K562 (cell line): ENCODE results near the gene PBXIP1. TPM values are rescaled to one million over a fixed set of nuclear protein-coding genes. Genes with fewer than 3 reads are reported as not detected.
A peak's percentile ranks its signal among the peaks of the same experiment; 100 is the strongest.

Experiments used
- C11orf30 ChIP-seq: fragments of 450-650 bp; IDR thresholded peaks from 2 replicates; pipeline ENCODE4 v1.6.1; 2016; ENCODE audit warnings: low read depth, mild to moderate bottlenecking
- CBX3 ChIP-seq, 2 experiments: IDR thresholded peaks; 1 replicate in 1 of 2; 2 replicates in 1 of 2; pipeline ENCODE4 v1.6.1; 2012; ENCODE audit warnings: inconsistent platforms in 2 of 2, low read length in 2 of 2, borderline replicate concordance in 1 of 2, control low read depth in 1 of 2
- ETS2 ChIP-seq: IDR thresholded peaks from 2 replicates; pipeline ENCODE4 v1.6.1; 2016; ENCODE audit warnings: borderline replicate concordance, missing genetic modification characterization, mild to moderate bottlenecking, moderate library complexity, missing compliant biosample characterization; ENCODE audit not compliant: poor library complexity, severe bottlenecking
- HMGN3 ChIP-seq: IDR thresholded peaks from 2 replicates; pipeline ENCODE4 v1.6.1; 2011; ENCODE audit warnings: borderline replicate concordance, low read depth, mild to moderate bottlenecking, mixed read lengths, low read length; ENCODE audit not compliant: insufficient read length; ENCODE audit errors: extremely low read depth
- KLF16 ChIP-seq: IDR thresholded peaks from 2 replicates; pipeline ENCODE4 v1.6.1; 2016; ENCODE audit warnings: antibody characterized with exemption
- MITF ChIP-seq: IDR thresholded peaks from 2 replicates; pipeline ENCODE4 v1.6.1; 2014; ENCODE audit warnings: antibody characterized with exemption
- MYC ChIP-seq, 2 experiments: fragments of 250-450 bp in 1 of 2; sonication (Bioruptor Pico) in 1 of 2; IDR thresholded peaks; 2 replicates each; pipeline versions ENCODE4 v1.5.1 to v1.6.1; 2012 to 2021; ENCODE audit warnings: low read depth in 2 of 2, borderline replicate concordance in 1 of 2, improper control_type of control experiment in 1 of 2, low read length in 1 of 2, mild to moderate bottlenecking in 1 of 2, moderate library complexity in 1 of 2
- PHB ChIP-seq: fragments of 250-450 bp; sonication (Bioruptor Pico); IDR thresholded peaks from 2 replicates; pipeline ENCODE4 v1.5.0; 2021
- POLR2A ChIP-seq: fragments of 450-650 bp; conservative IDR thresholded peaks from 2 replicates; pipeline ENCODE4 v1.6.1; 2016
- PTRF ChIP-seq: fragments of 450-650 bp; IDR thresholded peaks from 2 replicates; pipeline ENCODE4 v1.6.1; 2016; ENCODE audit warnings: mild to moderate bottlenecking, missing genetic modification characterization, missing compliant biosample characterization
- RB1 ChIP-seq: fragments of 450-650 bp; IDR thresholded peaks from 2 replicates; pipeline ENCODE4 v1.6.1; 2017; ENCODE audit warnings: low read depth, mild to moderate bottlenecking
- SRSF7 ChIP-seq: fragments of 200-400 bp; formaldehyde crosslinking; optimal IDR thresholded peaks from 2 replicates; pipeline ENCODE3; 2017; ENCODE audit warnings: mild to moderate bottlenecking, low read depth, low read length
- VEZF1 ChIP-seq: fragments of 200-800 bp; sonication (Bioruptor generic); IDR thresholded peaks from 2 replicates; pipeline ENCODE4 v1.6.1; 2017; ENCODE audit warnings: missing genetic modification characterization, missing compliant biosample characterization
- YBX1 ChIP-seq: fragments of 450-650 bp; IDR thresholded peaks from 2 replicates; pipeline ENCODE4 v1.7.1; 2016; ENCODE audit warnings: mild to moderate bottlenecking
- ZBTB12 ChIP-seq: fragments of 250-450 bp; sonication (Bioruptor Pico); IDR thresholded peaks from 2 replicates; pipeline ENCODE4 v1.4.0; 2020
- ZBTB26 ChIP-seq: fragments of 450-650 bp; formaldehyde crosslinking; IDR thresholded peaks from 2 replicates; pipeline ENCODE4 v1.4.0; 2022; ENCODE audit warnings: missing genetic modification characterization
- ZNF133 ChIP-seq: fragments of 250-450 bp; sonication (Bioruptor Pico); IDR thresholded peaks from 2 replicates; pipeline ENCODE4 v1.4.0; 2020; ENCODE audit warnings: mild to moderate bottlenecking
- ZNF24 ChIP-seq: fragments of 450-650 bp; IDR thresholded peaks from 2 replicates; pipeline ENCODE4 v1.6.1; 2016
- ZNF253 ChIP-seq: fragments of 250-450 bp; sonication (Bioruptor Pico); conservative IDR thresholded peaks from 2 replicates; pipeline ENCODE4 v1.6.1; 2021; ENCODE audit warnings: mild to moderate bottlenecking
- ZNF280A ChIP-seq: fragments of 450-650 bp; IDR thresholded peaks from 2 replicates; pipeline ENCODE4 v1.6.1; 2018; ENCODE audit warnings: mild to moderate bottlenecking, low read depth; ENCODE audit not compliant: partially characterized antibody
- ZNF347 ChIP-seq: fragments of 450-650 bp; formaldehyde crosslinking; IDR thresholded peaks from 2 replicates; pipeline ENCODE4 v1.4.0; 2020; ENCODE audit warnings: low read depth, mild to moderate bottlenecking, moderate library complexity
- polyA plus RNA-seq, 8 experiments: library from polyadenylated mRNA; depleted of rRNA in 4 of 8; stranded (reverse) in 5 of 8; unstranded in 3 of 8; fragments of >200 nt; fragmentation: Nextera tagmentation in 2 of 8; fragmentation: Illumina TruSeq in 1 of 8; extraction: Ambion mirVana in 2 of 8; extraction: Trizol in 1 of 8; gene quantifications; 2 replicates each; pipeline versions ENCODE4 v1.2.1 to v1.2.3, GENCODE V29; 2011 to 2014; ENCODE audit warnings: inconsistent platforms in 1 of 8, missing spikeins in 1 of 8
- total RNA-seq, 7 experiments: library from RNA; depleted of rRNA in 6 of 7; stranded (reverse); fragments of >200 nt in 6 of 7; fragmentation: Illumina TruSeq in 2 of 7; extraction: Trizol in 2 of 7; gene quantifications; 2 replicates each; pipeline versions ENCODE4 v1.2.1 to v1.2.3, GENCODE V29; 2011 to 2021; ENCODE audit warnings: low replicate concordance in 1 of 7

The PBXIP1 gene
- total and polyA plus RNA-seq, 9 of the 15 experiments (the other 6 are each of a cell fraction or from before 2014, with no cell fraction given) = 0.13 to 8.3 (median 5.8) TPM

- TF ChIP-seq ZBTB26 (CRISPR knock-in tag) (no peak), ZNF280A (no peak), MYC (IDR thresholded peaks at IDR 0.05; ENCODE audit: low read depth, low read length) (peak; percentile 33; the same call in 1 of the 2 replicates), MYC (CRISPR knock-in tag; IDR thresholded peaks at IDR 0.05; ENCODE audit: borderline replicate concordance, low read depth) (no peak), PTRF (tag) (no peak), C11orf30 (peak; percentile 40), SRSF7 (no peak), PHB (CRISPR knock-in tag) (no peak), ZNF253 (no peak), YBX1 (no peak), CBX3 (IDR thresholded peaks at IDR 0.05; ENCODE audit: borderline replicate concordance in 1 of 2, low read length in 2 of 2) (no peak), HMGN3 (no peak), ZBTB12 (CRISPR knock-in tag) (no peak), RB1 (no peak), POLR2A (peak; percentile 39; the same call in 1 of the 2 replicates), ETS2 (tag) (no peak), VEZF1 (peak; percentile 46; the same call in 1 of the 2 replicates), ZNF347 (CRISPR knock-in tag) (no peak), MITF (peak; percentile 47; the same call in 1 of the 2 replicates), KLF16 (no peak), ZNF24 (no peak), ZNF133 (CRISPR knock-in tag) (no peak)
Observed at GRCh38 chr1:154992721-154993571, 37.0 kb upstream of the PBXIP1 start (continued).
